Measurements from ENCODE around the gene SKIDA1.

SKIDA1 gene

GRCh38 chr10:21497177-21497807 lies 28.2 kb downstream of the SKIDA1 start:
- no peak for TF ChIP-seq CTCF (IDR thresholded peaks at IDR 0.05; ENCODE audit: control extremely low read depth, extremely low read depth, low read depth, missing control alignments)
- CTCF ChIA-PET, result interaction anchor here (0.6 to 4.1 kb wide), 15 partner anchors 19 to 818 kb away, joined by 3 to 51 read pairs (median 5); no protein-coding TSS in a partner anchor
- POLR2A ChIA-PET, result interaction anchor here (0.7 kb wide), 1 partner anchor 415 kb away, joined by 3 read pairs; no protein-coding TSS in a partner anchor
- no peak for DNase-seq (ENCODE audit: extremely low spot score)

- POLR2A ChIA-PET, result interaction anchor here (0.7 kb wide), 1 partner anchor 416 kb away, joined by 3 read pairs; no protein-coding TSS in a partner anchor
- peak; percentile 73 for DNase-seq (ENCODE audit: extremely low spot score)
- CTCF ChIA-PET, result interaction anchor here (0.6 to 4.1 kb wide), 34 partner anchors 9 to 819 kb away, joined by 3 to 51 read pairs (median 4); partner anchors contain the start of genes DNAJC1 and SKIDA1
- TF ChIP-seq CTCF (IDR thresholded peaks at IDR 0.05; ENCODE audit: control extremely low read depth, extremely low read depth, low read depth, missing control alignments), result peak; percentile 55
Measured at GRCh38 chr10:21496343-21497176, 28.9 kb downstream of the SKIDA1 start.

- ChIA-PET POLR2A (no interaction called here), CTCF (interaction anchor here (0.7 to 4.1 kb wide), 34 partner anchors 9 to 1450 kb away, joined by 3 to 51 read pairs (median 4); partner anchors contain the start of genes DNAJC1 and SKIDA1)
- peak; percentile 94 for DNase-seq (ENCODE audit: extremely low spot score)
- peak; percentile 95 for TF ChIP-seq CTCF (IDR thresholded peaks at IDR 0.05; ENCODE audit: control extremely low read depth, extremely low read depth, low read depth, missing control alignments)
Measured at GRCh38 chr10:21495752-21496342, 29.6 kb downstream of the SKIDA1 start.

- POLR2A ChIA-PET, result no interaction called here
- DNase-seq (ENCODE audit: extremely low spot score), result no peak
- TF ChIP-seq CTCF (IDR thresholded peaks at IDR 0.05; ENCODE audit: control extremely low read depth, extremely low read depth, low read depth, missing control alignments), result no peak
- CTCF ChIA-PET, result interaction anchor here (0.7 to 4.1 kb wide), 25 partner anchors 8 to 1580 kb away, joined by 3 to 51 read pairs (median 4); partner anchors contain the start of genes DNAJC1 and SKIDA1
Measured at GRCh38 chr10:21495002-21495751, 30.3 kb downstream of the SKIDA1 start.

GRCh38 chr10:21494191-21495001 lies 31.1 kb downstream of the SKIDA1 start:
- DNase-seq (ENCODE audit: extremely low spot score), result peak; percentile 50
- CTCF ChIA-PET, result interaction anchor here (0.6 to 4.0 kb wide), 10 partner anchors 9 to 1581 kb away, joined by 3 to 51 read pairs (median 3); partner anchors contain the start of gene DNAJC1

More at GRCh38 chr10:21494191-21495001, 31.1 kb downstream of the SKIDA1 start:
- no peak for TF ChIP-seq CTCF (IDR thresholded peaks at IDR 0.05; ENCODE audit: control extremely low read depth, extremely low read depth, low read depth, missing control alignments)
- POLR2A ChIA-PET, result interaction anchor here (0.6 kb wide), 1 partner anchor 22 kb away, joined by 4 read pairs; no protein-coding TSS in a partner anchor
